K562 (cell line): Measurements from ENCODE around the gene ADGRD1. TPM values are rescaled to one million over a fixed set of nuclear protein-coding genes. Genes with fewer than 3 reads are reported as not detected.

Experiments used
- polyA plus RNA-seq, 8 experiments: library from polyadenylated mRNA; depleted of rRNA in 4 of 8; stranded (reverse) in 5 of 8; unstranded in 3 of 8; fragments of >200 nt; fragmentation: Nextera tagmentation in 2 of 8; fragmentation: Illumina TruSeq in 1 of 8; extraction: Ambion mirVana in 2 of 8; extraction: Trizol in 1 of 8; gene quantifications; 2 replicates each; pipeline versions ENCODE4 v1.2.1 to v1.2.3, GENCODE V29; 2011 to 2014; ENCODE audit warnings: inconsistent platforms in 1 of 8, missing spikeins in 1 of 8
- total RNA-seq, 7 experiments: library from RNA; depleted of rRNA in 6 of 7; stranded (reverse); fragments of >200 nt in 6 of 7; fragmentation: Illumina TruSeq in 2 of 7; extraction: Trizol in 2 of 7; gene quantifications; 2 replicates each; pipeline versions ENCODE4 v1.2.1 to v1.2.3, GENCODE V29; 2011 to 2021; ENCODE audit warnings: low replicate concordance in 1 of 7
- TF ChIP-seq, protein P1 (sequence below), 2 experiments: fragments of 450-650 bp in 1 of 2; sonication (generic) in 1 of 2; formaldehyde crosslinking in 1 of 2; IDR thresholded peaks; 2 replicates each; pipeline versions ENCODE4 v1.7.1 to v1.9.0; 2016 to 2022; ENCODE audit warnings: inconsistent platforms in 1 of 2, mild to moderate bottlenecking in 1 of 2, missing genetic modification reagents in 1 of 2

ADGRD1 gene
- total and polyA plus RNA-seq, 9 of the 15 experiments (the other 6 are each of a cell fraction or from before 2014, with no cell fraction given), result 1.7 to 11.7 (median 3.3) TPM

- TF ChIP-seq, protein P1, sequence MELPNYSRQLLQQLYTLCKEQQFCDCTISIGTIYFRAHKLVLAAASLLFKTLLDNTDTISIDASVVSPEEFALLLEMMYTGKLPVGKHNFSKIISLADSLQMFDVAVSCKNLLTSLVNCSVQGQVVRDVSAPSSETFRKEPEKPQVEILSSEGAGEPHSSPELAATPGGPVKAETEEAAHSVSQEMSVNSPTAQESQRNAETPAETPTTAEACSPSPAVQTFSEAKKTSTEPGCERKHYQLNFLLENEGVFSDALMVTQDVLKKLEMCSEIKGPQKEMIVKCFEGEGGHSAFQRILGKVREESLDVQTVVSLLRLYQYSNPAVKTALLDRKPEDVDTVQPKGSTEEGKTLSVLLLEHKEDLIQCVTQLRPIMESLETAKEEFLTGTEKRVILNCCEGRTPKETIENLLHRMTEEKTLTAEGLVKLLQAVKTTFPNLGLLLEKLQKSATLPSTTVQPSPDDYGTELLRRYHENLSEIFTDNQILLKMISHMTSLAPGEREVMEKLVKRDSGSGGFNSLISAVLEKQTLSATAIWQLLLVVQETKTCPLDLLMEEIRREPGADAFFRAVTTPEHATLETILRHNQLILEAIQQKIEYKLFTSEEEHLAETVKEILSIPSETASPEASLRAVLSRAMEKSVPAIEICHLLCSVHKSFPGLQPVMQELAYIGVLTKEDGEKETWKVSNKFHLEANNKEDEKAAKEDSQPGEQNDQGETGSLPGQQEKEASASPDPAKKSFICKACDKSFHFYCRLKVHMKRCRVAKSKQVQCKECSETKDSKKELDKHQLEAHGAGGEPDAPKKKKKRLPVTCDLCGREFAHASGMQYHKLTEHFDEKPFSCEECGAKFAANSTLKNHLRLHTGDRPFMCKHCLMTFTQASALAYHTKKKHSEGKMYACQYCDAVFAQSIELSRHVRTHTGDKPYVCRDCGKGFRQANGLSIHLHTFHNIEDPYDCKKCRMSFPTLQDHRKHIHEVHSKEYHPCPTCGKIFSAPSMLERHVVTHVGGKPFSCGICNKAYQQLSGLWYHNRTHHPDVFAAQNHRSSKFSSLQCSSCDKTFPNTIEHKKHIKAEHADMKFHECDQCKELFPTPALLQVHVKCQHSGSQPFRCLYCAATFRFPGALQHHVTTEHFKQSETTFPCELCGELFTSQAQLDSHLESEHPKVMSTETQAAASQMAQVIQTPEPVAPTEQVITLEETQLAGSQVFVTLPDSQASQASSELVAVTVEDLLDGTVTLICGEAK (IDR thresholded peaks at IDR 0.05), result no peak
- TF ChIP-seq, protein P1 (CRISPR knock-in tag; IDR thresholded peaks at IDR 0.05), result no peak
Measured at GRCh38 chr12:131151558-131152345, 198.0 kb downstream of the ADGRD1 start (continued).
